GM18909 (cell line): ENCODE measurements around the gene TOP3B.

ENCODE experiments used
- ATAC-seq: cut with Tn5 transposase; IDR thresholded peaks from one replicate; pipeline ENCODE4 v1.9.1; 2021; ENCODE audit warnings: mild to moderate bottlenecking; ENCODE audit not compliant: unreplicated experiment, poor library complexity

Gene TOP3B, protein sequence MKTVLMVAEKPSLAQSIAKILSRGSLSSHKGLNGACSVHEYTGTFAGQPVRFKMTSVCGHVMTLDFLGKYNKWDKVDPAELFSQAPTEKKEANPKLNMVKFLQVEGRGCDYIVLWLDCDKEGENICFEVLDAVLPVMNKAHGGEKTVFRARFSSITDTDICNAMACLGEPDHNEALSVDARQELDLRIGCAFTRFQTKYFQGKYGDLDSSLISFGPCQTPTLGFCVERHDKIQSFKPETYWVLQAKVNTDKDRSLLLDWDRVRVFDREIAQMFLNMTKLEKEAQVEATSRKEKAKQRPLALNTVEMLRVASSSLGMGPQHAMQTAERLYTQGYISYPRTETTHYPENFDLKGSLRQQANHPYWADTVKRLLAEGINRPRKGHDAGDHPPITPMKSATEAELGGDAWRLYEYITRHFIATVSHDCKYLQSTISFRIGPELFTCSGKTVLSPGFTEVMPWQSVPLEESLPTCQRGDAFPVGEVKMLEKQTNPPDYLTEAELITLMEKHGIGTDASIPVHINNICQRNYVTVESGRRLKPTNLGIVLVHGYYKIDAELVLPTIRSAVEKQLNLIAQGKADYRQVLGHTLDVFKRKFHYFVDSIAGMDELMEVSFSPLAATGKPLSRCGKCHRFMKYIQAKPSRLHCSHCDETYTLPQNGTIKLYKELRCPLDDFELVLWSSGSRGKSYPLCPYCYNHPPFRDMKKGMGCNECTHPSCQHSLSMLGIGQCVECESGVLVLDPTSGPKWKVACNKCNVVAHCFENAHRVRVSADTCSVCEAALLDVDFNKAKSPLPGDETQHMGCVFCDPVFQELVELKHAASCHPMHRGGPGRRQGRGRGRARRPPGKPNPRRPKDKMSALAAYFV

DNA sequence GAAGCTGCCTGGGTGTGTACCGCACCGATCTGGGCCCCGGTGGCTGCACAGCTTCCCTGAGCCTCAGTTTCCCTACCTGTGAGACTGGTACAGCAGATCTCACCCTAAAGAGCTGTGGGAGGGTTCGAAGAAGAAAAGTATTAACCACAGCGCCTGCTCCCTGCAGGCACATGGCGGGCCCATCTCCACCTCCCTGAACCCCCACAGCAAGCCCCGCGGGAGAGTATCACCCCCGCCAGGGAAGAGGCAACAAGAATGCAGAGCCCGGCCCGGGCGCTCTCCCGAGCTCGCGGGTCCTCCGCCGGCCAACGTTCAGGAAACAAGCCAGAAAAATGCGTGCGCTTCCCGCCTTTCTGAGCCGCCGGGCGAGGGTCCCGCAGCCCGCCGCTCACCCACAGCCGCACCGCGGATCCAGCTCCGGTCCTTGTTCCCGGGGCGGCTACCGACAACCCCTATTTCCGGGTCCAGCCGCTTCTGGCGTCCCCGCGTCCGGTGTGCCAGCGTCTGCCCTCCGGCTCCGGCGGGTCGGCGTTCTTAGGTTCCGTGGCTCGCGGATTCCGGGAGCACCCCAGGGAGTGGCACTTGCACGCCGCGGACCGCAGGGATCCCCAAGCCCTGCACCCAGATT is at the start of gene TOP3B:
TSS of gene TOP3B (minus strand) at position 450 of the 628 bp plus-strand sequence. CDS start 7,078 bp downstream, outside the sequence.
- peak; percentile 57 for ATAC-seq

DNA sequence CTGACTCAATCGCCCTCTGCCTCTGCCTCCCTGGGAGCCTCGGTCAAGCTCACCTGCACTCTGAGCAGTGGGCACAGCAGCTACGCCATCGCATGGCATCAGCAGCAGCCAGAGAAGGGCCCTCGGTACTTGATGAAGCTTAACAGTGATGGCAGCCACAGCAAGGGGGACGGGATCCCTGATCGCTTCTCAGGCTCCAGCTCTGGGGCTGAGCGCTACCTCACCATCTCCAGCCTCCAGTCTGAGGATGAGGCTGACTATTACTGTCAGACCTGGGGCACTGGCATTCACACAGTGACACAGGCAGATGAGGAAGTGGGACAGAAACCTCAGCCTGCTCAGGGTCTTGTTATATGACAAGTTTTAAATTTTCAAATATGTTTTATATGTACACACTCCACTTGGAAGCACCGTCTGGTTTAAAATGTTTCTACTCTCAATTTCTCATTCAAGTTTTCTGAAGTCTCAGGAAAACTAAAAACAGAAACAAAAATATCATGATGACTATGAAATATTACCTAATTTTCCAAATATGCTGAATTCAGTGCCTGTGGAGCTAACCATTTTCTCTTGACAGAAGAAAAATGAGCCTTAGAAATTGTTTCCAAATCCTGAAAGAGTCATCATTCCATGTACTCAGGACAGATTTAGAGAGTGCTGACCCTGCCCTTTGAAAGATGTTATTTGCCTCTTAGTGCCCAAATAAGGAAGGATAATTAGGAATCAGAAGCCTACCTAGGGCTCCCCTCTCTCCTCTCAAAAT is 48.8 kb upstream of the TOP3B start:
- ATAC-seq, result no peak

DNA sequence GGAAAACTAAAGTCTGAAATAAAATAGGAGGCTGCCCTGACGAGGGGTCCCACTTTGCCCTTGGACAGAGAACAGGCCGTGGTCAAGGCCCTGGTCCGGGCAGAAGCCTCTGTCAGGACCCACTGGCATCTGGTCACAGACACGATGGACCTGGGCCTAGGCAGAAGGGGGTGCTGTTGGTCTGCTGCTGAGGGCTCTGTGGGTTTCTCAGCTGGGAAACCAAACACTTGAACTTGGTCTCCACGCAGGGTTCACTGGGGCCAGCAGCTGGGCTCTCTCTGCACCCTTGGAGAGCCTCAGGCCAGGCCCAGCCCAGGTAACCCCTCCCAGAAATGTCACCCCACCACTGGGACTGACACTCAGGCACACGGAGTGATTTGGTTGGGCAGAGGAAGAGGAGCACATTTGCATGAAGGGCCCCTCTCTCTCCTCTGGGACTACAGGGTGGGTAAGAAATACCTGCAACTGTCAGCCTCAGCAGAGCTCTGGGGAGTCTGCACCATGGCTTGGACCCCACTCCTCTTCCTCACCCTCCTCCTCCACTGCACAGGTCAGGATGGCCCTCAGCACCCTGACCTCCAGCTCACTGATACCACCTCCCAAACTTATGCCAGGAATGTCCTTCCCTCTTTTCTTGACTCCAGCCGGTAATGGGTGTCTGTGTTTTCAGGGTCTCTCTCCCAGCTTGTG is 48.1 kb upstream of the TOP3B start:
- ATAC-seq, result peak; percentile 58

DNA sequence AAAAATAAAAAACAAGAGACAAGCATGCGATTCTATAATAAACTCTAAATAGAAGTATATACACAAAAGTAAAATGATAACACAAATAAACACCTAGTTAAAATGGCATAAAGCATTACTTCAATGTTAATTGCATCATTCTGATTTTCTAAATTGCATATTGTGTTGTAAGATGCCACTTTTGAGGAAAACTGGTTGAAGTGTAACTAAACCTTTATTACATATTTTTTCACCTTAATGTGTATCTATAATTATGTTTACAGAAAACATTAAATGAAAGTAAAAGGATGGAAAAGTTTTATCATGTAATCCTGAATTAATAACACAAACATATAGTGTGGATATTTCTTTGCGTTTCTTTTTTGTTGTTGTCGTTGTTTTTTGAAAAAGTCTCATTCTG is 45.4 kb upstream of the TOP3B start:
- no peak for ATAC-seq

DNA sequence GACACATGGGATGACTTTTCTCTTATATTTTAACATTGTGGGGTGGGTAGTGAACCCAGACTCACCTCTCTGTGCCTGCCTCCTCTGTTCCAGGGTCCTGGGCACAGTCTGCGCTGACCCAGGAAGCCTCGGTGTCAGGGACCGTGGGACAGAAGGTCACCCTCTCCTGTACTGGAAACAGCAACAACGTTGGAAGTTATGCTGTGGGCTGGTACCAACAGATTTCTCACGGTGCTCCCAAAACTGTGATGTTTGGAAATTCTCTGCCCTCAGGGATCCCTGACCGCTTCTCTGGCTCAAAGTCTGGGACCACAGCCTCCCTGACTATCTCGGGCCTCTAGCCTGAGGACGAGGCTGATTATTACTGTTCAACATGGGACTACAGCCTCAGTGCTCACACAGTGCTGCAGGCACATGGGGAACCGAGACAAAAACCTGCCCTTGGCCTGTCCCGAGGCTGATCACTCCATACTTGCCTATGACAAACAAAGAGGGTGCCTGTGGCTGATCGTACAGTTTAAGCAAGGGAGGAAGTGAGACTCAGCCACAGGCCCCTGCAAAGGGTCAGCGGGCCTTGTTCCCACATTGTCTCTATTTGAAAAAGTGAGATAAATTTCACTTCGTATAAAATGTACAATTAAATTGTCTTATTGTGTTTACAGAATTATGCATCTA is 43.7 kb upstream of the TOP3B start:
- no peak for ATAC-seq

DNA sequence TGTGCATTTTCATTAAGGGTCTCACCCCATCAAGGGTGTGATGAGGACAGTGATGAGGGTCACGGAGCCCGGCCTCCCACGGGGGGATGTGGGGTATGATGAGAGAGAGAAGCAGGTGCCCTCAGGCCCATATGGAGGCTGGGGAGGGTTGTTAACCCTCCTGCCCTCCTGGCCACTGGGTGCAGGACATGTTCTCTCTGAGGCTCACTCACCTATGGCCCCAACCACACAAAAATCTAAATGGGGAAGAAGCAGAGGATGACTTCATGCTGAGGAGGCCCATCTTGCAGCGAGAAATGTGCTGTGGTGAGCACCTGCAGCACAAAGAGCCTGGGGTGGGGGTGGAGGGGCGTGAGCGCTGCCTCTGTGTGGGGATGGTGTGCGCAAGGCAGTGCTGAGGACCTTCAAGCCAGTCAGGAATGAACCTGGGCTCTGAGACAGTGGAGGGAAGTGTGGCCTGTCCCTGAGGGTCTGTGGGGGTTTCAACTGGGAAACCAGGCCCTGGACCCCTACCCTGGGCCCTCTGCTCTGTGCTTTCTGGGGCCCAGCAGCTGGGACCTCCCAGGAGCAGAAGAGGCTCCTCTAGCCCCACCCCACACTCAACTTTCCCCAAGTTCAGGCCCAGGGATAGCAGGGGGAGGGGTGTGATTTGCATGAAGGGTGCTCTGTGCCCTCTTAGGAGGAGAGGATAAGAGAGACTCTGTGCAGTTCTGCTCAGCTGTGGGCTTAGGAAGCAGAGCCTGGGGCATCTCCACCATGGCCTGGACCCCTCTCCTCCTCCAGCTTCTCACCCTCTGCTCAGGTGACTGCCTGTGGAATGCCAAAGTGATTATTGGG is 43.0 kb upstream of the TOP3B start:
- ATAC-seq, result no peak

DNA sequence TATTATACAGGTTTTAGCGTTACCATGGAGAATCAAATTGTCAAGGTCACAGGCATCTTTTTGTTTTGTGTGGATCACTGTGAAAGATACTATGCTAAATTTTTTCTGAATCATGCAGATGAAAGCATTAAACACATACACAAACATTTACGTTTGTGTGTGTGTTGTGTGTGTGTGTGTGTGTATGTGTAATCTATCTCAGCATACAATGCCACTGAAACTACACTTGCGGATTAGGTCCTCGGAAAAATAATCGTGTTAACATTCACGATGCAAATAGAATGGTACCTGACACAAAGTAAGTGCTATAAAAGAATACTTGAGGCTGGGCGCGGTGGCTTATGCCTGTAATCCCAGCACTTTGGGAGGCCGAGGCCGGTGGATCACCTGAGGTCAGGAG is 41.9 kb upstream of the TOP3B start:
- no peak for ATAC-seq

DNA sequence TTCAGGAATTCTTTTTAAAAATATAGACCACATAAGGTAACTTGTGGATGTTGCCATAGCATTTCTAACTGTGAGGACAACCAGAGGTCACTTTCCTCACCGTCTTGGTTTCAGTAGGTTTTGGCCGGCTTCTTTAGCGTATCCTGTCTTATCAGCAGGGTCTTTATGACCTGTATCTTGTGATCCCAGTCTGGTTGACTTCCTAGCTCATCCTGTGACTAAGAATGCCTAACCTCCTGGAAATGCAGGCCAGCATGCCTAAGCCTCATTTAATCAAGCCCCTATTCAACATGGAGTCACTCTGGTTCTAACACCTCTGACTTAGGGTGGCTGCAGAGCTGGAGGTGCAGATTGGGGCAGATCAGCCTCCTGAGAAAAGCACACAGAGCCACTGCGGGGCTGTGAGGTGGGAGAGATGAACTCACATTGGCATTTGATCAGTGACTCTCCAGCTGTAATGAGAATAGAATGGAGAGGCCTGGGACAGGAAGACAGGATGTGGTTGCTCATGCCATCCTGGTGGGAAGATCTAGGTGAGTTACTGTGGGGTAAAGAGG is 41.1 kb upstream of the TOP3B start:
- no peak for ATAC-seq

DNA sequence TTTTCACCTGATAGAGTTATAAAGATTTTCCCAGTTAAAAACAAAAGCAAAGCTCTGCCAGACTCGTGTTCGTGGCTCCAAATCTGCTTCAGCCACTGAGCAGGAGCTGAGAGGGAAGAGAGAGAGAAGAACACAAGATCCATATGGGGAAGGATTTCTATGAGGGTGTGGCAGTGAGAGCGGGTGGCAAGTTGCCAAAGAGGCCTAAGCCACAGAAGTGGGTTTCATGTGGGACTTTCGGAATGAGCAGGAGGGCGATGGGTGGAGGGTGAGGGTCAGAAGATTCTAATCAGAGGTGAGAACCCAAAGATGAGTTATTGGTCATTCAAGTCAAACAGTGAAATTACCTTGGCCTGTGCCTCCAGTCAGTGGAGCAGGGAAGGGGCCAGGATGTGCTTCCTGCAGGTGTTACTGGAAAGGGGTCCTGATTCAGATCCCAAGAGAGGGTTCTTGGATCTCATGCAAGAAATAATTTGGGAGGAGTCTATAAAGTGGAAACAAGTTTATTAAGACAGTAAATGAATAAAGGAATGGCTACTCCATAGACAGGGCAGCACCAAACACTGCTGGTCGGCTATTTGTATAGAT is 40.5 kb upstream of the TOP3B start:
- no peak for ATAC-seq

DNA sequence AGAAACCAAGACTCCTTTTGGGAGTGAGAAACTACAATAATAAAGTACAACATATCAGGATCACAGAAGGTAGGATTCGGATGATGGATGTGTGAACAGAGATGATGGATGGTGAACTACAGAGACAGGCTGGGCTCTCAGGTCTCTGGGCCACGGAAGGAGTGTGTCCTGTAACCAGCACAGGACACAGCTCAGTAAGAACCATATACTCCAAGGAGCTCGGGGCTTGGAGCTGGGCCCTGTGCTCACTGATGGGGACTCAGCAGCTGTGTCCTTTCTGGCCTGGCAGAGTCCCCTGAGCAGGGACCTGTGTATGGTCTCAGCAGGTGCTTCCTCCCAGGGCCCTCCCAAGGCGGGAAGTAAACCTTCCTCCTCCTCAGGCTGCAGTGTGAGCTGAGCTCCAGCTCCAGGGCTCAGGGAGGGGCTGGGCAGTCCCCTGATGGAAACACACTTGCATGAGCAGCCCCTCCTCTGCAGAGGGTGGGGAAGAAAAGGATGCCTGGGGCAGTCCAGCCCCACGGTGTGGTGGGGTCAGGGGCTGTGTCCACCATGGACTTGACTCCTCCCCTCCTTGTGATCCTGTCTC is 39.8 kb upstream of the TOP3B start:
- no peak for ATAC-seq

DNA sequence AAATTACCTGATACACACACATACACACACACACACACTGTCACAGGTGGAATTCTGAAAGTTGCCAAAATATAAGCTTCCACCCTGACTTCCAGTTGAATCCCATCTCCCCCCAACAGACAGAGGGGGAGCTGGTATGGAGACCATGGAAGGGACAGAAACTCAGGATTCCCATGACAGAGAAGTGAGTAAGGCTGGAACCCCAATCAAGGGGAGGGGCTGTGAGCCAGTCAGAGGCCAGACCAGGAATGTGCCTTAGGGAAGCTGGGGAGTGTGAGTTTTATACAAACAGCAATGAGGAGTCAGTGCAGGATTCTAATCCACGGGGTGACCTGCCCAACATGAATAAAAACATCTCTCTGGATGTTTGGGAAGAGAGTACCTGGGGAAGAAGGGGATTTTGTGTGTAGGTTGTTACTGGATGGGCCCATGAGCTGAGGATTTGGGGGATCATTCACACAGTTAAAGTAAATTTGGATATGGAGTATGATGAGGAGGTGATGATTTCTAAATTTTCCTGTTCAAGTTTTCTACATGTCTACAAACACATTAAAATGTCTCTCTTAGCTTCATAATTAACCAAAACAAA is 38.7 kb upstream of the TOP3B start:
- no peak for ATAC-seq

DNA sequence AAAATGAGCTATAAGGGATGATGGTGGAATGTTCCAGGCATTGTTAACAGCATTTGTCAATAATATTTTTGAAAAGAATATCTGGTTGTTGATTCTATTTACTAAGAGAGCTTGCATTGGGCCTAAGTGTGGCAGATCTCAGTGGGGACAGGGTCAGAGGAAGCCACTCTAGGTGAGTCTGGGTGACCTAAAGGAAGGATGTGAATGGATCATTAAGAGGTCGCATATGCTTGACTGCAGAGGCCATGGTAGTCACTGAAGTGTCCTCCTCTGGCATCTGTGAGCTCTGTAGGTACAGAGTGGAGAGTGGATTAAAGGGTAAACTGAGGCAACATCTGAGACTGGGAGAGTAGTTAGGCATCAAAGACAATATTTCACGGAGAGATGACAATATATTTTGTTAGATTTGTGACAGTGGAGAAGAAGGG is 37.9 kb upstream of the TOP3B start:
- no peak for ATAC-seq

DNA sequence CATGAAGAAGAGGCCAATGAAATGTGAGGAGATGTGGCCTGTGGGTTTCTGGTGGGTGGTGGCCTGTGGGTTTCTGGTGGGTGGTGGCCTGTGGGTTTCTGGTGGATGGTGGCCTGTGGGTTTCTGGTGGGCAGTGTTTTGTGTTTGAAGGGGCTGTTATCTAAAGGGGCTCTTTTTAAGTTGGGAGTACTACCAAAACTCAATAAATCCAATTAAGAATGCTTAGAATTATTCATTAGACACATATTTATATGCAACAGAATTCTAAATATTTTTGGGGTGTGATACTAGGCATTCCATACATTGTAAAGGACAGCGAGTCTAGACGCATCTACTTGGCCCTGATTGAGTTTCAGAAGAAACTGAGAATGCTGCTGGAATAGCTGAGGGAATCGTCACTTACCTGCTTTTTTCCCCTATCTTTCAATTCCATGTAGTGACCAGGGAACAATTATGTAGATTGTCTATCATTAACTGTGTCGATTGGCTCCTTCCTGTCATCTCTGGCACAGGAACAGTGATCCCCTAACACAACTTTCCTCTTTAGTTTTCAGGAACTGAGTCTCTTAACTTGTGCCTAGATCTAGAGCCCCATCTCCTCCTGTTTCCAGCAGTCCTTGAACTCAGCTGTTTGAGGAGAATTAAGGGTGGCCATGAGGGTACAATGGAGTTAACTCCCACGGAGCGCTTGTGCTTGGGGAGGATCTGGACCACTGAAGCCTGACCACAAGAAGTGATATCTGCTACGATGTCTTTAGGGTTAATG is 37.3 kb upstream of the TOP3B start:
- no peak for ATAC-seq

DNA sequence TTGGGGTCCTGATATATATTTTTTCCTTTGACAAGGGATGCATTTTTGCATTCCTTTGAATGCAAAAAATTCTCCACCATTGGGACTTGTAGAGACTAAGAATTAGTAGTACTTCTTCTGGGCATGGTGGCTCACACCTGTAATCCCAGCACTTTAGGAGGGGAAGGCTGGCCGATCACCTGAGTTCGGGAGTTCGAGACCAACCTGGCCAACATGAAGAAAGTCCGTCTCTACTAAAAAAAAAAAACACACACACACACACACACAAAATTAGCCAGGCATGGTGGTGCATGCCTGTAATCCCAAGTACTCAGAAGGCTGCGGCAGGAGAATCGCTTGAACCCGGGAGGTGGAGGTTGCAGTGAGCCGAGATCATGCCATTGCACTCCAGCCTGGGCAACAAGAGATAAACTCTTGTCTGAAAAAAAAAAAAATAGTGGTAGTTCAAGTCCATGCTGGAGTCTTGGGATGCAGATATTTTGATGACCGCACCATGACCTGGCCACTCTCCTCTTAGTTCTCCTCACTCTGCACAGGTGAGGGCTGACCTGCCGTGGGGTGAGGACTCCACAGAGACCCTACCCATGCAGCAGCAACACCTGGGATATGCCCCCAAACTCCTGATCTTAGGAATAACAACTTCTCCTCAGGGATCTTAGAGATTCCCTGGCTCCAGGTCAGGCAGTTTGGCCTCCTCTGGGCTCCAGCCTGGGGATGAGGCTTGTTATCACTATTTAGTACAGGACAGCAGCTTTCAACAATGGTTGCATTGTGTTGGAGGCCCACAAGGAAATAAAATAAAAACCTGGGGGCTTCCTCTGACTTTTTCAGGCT is 36.5 kb upstream of the TOP3B start:
- no peak for ATAC-seq

DNA sequence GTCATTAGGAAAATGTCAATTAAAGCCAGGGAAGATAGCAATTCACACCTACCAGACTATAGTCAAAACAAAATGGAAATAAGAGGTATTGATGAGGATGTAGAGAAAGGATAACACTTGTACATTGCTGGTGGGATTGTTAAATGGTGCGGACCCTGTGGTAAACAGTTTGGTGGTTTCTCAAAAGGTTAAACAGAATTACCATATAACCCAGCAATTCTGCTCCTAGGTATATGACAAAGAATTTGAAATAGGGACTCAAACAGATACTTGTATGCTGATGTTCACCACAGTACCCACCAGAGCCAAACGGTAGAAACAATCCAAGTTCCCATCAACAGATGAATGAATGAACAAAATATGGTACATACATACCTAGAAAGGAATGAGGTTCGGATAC is 33.0 kb upstream of the TOP3B start:
- no peak for ATAC-seq
